SIG-M5 (cell line): ENCODE data around the gene PATL2.
A peak's percentile ranks its signal among the peaks of the same experiment; 100 is the strongest.
"Not testable (repeated sequence)": the region's sequence is repeated elsewhere in the genome, so short reads cannot be mapped to it uniquely, and the experiment has no call there.

Source experiments
- DNase-seq: peaks from one replicate; lab custom pipeline; 2025; lab: John Stamatoyannopoulos, UW

PATL2 gene

DNA sequence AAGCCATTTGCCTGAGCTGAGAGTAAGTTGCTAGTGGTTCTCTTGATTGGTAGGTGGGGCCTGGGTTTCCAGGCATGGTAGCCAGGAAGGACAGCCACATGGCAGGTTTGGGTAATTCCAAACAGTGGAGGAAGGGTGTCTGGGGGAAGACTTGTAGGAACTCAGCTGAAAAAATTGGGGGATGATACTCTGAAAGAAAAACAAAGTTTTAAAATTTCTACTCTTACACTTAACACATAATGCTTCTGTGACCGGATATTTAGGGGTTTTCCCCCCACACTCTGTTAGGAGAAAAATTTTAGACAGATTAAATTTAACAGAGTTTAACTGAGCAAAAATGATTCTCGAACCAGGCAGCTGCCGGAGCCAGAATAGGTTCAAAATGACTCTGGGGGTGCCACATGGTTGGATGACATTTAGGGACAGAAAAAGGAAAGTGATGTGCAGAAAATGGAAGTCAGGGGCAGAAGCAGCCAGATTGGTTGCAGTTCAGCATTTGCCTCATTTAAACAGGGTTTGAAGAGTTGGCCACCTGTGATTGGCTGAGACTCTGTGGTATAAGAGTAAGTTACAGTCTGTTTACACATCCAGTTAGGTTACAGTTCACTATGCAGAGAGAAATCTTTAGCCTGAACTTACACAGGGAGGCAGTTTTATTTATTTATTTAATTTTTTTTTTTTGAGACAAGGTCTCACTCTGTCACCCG lies 8.3 kb upstream of the PATL2 start:
- no peak for DNase-seq

DNA sequence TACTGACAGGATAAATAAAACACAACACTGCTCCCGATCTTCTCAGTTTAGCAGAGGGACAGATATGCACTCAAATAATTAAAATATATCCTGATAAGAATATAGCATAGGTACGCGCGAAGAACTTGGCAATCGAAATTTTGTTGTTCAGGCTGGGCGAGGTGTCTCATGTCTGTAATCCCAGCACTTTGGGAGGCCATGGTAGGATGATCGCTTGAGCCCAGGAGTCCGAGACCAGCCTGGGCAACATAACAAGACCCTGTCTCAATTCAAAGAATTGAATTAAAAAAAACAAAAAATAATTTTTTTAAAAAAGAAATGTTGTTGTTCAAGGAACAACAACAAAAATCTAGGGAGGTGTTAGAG lies 7.8 kb upstream of the PATL2 start:
- DNase-seq, result no peak

DNA sequence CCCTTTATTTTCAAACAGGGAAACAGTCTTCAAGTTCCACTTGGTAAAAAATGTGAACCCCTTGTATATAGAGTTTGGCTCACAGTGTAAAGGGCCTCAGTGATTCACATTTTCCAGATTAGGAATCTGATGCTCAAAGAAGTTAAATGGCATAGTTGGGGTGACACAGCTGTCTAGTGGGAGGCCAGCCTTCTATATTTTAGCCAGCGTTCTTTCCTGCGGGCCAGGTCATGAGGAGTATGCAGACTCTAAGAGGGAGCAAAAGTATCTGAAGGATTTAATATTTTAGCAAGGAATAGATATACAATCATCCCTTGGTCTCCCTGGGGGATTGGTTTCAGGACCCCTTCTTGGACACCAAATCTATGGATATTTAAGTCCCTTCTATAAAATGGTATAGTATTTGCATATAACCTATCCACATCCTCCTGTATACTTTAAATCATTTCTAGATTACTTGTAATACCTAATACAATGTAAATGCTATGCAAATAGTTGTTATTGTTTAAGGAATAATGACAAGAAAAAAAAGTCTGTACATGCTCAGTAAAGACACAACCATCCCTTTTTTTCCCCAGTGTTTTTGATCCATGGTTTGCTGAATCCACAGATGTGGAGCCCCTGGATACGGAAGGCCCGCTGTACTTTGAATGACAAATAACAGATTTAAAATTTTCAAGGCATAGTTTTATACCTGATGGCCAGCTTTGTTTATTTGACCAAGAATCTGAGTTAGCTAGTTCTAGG lies 7.2 kb upstream of the PATL2 start:
- no peak for DNase-seq

DNA sequence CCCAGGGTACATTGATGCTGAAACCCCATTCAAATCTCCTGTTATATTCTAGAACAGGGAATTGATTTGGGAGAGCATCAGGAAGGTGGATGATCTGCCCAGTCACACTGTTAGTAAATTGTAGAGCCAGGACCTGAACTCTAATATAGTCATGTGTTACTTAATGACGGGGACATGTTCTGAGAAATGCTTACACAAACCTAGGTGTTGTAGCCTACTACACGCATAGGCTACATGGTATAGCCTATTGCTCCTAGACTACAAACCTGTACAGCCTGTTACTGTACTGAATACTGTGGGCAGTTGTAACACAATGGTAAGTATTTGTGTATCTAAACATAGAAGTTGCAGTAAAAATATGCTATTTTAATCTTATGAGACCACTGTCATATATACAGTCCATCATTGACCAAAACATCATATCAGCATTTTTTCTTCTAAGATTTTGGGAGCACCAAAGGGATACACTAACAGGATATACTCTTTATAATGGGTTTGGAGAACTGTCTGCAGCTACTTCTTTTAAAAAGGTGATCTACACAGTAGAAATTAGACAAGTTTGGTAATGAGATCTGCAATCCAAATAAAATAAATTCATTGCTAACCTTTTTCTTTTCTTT lies 6.0 kb upstream of the PATL2 start:
- DNase-seq, result no peak

DNA sequence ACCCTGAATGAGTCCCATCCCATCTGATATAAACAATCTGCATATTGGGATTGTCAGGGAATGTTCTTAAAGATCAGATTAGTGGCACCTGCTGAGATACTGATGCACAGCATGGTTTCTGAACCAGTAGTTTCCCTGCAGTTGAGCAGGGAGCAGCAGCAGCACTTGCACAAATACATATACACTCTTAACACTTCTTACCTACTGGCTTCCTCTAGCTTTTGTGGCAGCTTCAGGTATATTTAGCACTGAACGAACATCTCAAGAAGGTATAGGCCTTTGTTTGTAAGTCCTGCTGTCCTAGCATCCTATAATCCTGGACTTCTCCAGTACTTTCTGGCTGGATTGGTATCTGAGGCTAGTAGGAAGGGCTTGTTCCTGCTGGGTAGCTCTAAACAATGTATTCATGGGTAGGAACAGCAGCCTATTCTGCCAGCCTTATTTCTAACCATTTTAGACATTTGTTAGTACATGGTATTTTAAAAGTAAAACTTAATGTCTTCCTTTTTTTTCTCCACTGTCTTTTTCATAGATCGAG lies 4.7 kb upstream of the PATL2 start:
- DNase-seq, result no peak

DNA sequence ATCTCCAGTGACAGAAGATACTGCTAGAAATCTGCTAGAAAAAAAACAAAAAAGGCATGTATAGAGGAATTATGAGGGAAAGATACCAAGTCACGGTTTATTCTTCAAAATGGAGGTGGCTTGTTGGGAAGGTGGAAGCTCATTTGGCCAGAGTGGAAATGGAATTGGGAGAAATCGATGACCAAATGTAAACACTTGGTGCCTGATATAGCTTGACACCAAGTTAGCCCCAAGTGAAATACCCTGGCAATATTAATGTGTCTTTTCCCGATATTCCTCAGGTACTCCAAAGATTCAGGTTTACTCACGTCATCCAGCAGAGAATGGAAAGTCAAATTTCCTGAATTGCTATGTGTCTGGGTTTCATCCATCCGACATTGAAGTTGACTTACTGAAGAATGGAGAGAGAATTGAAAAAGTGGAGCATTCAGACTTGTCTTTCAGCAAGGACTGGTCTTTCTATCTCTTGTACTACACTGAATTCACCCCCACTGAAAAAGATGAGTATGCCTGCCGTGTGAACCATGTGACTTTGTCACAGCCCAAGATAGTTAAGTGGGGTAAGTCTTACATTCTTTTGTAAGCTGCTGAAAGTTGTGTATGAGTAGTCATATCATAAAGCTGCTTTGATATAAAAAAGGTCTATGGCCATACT lies 4.1 kb upstream of the PATL2 start:
- DNase-seq, result no peak

DNA sequence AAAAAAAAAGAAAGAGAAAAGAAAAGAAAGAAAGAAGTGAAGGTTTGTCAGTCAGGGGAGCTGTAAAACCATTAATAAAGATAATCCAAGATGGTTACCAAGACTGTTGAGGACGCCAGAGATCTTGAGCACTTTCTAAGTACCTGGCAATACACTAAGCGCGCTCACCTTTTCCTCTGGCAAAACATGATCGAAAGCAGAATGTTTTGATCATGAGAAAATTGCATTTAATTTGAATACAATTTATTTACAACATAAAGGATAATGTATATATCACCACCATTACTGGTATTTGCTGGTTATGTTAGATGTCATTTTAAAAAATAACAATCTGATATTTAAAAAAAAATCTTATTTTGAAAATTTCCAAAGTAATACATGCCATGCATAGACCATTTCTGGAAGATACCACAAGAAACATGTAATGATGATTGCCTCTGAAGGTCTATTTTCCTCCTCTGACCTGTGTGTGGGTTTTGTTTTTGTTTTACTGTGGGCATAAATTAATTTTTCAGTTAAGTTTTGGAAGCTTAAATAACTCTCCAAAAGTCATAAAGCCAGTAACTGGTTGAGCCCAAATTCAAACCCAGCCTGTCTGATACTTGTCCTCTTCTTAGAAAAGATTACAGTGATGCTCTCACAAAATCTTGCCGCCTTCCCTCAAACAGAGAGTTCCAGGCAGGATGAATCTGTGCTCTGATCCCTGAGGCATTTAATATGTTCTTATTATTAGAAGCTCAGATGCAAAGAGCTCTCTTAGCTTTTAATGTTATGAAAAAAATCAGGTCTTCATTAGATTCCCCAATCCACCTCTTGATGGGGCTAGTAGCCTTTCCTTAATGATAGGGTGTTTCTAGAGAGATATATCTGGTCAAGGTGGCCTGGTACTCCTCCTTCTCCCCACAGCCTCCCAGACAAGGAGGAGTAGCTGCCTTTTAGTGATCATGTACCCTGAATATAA lies 2.2 kb upstream of the PATL2 start:
- no peak for DNase-seq

DNA sequence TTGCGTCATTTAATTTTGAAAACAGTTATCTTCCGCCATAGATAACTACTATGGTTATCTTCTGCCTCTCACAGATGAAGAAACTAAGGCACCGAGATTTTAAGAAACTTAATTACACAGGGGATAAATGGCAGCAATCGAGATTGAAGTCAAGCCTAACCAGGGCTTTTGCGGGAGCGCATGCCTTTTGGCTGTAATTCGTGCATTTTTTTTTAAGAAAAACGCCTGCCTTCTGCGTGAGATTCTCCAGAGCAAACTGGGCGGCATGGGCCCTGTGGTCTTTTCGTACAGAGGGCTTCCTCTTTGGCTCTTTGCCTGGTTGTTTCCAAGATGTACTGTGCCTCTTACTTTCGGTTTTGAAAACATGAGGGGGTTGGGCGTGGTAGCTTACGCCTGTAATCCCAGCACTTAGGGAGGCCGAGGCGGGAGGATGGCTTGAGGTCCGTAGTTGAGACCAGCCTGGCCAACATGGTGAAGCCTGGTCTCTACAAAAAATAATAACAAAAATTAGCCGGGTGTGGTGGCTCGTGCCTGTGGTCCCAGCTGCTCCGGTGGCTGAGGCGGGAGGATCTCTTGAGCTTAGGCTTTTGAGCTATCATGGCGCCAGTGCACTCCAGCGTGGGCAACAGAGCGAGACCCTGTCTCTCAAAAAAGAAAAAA lies 1.4 kb upstream of the PATL2 start:
- DNase-seq, result peak; percentile 52

DNA sequence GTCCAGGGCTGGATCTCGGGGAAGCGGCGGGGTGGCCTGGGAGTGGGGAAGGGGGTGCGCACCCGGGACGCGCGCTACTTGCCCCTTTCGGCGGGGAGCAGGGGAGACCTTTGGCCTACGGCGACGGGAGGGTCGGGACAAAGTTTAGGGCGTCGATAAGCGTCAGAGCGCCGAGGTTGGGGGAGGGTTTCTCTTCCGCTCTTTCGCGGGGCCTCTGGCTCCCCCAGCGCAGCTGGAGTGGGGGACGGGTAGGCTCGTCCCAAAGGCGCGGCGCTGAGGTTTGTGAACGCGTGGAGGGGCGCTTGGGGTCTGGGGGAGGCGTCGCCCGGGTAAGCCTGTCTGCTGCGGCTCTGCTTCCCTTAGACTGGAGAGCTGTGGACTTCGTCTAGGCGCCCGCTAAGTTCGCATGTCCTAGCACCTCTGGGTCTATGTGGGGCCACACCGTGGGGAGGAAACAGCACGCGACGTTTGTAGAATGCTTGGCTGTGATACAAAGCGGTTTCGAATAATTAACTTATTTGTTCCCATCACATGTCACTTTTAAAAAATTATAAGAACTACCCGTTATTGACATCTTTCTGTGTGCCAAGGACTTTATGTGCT lies 721 bp upstream of the PATL2 start:
- no peak for DNase-seq

DNA sequence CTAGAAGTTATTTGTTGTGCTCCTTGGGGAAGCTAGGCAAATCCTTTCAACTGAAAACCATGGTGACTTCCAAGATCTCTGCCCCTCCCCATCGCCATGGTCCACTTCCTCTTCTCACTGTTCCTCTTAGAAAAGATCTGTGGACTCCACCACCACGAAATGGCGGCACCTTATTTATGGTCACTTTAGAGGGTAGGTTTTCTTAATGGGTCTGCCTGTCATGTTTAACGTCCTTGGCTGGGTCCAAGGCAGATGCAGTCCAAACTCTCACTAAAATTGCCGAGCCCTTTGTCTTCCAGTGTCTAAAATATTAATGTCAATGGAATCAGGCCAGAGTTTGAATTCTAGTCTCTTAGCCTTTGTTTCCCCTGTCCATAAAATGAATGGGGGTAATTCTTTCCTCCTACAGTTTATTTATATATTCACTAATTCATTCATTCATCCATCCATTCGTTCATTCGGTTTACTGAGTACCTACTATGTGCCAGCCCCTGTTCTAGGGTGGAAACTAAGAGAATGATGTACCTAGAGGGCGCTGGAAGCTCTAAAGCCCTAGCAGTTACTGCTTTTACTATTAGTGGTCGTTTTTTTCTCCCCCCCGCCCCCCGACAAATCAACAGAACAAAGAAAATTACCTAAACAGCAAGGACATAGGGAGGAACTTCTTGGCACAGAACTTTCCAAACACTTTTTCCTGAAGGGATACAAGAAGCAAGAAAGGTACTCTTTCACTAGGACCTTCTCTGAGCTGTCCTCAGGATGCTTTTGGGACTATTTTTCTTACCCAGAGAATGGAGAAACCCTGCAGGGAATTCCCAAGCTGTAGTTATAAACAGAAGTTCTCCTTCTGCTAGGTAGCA lies 657 bp downstream of the PATL2 start:
- DNase-seq, result peak; percentile 27

DNA sequence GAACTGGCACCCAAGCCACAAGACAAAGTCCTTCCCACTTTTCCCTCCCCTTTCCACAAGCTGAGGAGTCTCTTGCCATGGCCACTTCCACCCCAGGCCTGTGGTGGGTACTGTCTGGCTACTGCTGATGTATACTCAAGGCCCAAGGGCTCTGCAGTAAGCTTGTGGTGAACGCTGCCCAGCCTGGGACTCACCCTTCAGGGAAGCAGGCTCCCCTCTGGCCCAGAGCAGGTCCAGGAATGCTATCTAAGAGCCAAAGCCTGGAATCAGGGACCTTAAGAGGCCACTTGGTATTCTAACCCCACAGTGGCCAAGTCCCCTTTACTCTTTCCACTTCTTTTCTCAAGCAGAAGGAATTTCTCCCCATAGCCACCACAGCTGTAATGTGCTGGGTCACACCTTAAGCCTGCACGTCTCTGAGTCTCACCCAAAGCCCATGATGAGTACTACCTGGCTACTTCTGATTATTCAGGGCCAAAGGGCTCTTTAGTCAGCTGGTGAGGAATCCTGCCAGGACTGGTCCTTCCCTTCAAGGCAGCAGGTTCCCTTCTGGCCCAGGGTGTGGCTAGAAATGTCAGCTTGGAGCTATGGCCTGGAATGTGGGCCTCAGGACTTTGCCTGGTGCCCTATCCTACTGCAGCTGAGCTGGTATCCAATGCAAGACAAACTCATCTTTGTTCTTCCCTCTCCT lies 4.0 kb downstream of the PATL2 start:
- no peak for DNase-seq

DNA sequence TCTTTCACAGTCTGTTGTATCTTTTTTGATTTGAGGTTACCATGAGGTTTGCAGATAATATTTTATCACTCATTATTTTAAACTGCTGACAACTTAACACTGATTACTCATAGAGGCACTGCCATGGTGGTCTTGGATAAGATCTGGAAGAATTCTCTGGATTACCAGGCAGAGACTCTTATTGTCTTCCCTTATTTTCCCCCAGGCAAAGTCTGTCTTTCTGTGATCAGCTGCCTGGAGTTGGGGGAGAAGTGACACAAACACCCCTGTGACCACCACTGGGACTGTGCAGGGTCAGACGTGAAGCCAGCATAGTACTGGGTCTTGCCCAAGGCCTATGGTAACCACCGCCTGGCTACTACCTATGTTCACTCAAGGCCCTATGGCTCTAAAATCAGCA lies 4.7 kb downstream of the PATL2 start:
- no peak for DNase-seq

DNA sequence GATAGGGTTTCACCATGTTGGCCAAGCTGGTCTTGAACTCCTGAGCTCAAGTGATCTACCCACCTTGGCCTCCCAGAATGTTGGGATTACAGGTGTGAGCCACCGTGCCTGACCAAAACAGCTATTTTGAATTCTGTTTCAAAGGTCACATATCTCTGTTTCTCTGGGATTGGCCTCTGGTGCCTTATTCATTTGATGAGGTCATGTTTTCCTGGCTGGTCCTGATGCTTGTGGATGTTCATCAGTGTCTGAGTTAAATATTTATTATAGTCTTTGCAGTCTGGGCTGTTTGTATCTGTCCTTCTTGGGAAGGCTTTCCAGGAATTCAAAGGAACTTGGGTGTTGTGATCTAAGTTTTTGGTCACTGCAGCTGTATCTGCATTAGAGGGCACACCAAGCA lies 5.1 kb downstream of the PATL2 start:
- DNase-seq, result no peak

DNA sequence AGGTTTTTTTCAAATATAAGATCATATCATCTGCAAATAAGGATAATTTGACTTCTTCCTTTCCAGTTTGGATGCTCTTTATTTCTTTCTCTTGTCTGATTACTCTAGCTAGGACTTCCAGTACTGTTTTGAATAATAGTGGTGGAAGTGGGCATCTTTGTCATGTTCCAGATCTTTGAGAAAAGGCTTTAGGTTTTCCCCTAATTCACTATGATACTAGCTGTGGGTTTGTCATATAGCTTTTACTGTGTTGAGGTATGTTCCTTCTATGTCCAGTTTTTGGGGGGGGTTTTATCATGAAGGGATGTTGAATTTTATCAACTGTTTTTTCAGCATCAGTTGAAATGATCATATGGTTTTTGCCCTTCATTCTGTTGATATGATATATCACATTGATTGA lies 10.4 kb downstream of the PATL2 start:
- DNase-seq, result not testable (repeated sequence)

DNA sequence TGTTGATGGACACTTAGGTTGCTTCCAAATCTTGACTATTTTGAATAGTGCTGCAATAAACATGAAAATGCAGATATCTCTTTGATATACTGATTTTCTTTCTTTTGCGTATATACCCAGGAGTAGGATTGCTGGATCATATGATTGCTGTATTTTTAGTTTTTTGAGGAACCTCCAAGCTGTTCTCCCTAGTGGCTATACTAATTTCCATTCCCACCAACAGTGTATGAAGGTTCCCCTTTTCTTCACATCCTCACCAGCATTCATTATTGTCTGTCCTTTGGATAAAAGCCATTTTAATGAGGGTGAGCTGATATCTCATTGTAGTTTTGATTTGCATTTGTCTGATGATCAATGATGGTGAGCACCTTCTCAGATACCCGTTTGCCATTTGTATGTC lies 12.5 kb downstream of the PATL2 start:
- DNase-seq, result no peak

DNA sequence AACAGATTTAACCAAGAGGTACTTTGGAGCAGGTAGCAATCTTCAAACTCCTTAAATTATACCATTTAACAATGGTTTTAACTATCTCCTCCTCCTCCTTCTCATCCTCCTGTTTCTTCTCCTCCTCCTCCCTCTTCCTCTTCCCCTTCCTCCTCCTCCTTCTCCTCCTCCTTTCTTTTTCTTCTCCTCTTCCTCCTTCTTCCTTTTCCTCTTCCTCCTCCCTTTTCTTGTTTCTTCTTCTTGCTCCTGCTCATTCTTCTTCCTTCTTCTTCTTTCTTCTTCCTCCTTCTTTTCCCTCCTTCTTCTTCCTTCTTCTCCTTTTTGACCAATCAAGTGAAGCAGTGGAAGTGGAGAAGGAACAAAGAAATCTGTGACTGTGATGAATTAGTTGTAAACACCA lies 14.1 kb downstream of the PATL2 start:
- DNase-seq, result no peak

DNA sequence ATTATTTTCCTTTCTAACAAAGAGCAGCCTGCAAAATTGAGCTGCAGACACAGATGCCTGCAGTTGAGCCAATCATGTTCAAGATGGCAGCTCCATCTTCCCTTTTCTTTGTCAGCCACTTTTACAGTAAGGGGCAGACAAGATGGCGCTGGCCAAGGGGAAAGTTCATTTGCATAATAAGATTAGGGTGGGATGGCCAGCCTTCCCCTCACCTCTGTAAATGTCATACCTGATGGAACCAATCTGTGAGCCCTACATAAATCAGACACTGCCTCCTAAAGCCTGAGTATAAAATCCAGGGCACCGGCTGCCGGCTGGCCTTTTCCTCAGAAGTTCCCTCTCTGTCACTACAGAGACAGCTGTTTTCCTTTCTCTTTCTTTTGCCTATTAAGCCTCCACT lies 15.8 kb downstream of the PATL2 start:
- DNase-seq, result no peak

DNA sequence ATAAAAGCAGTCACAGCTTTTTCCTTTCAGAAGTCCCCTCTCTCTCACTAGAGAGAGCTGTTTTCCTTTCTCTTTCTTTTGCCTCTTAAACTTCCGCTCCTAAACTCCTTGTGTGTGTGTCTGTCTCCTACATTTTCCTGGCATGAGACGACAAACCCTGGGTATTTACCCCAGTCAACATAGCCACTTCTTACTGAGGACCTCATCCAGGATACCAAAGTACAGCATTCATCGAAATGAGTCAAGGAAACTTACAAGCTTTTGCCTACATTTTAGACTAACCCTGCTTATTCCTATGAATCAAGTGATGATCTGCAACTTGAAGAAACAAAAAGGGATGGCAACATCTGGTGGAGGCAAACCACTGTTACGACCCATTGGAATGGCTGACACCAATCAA lies 16.7 kb downstream of the PATL2 start:
- DNase-seq, result no peak

DNA sequence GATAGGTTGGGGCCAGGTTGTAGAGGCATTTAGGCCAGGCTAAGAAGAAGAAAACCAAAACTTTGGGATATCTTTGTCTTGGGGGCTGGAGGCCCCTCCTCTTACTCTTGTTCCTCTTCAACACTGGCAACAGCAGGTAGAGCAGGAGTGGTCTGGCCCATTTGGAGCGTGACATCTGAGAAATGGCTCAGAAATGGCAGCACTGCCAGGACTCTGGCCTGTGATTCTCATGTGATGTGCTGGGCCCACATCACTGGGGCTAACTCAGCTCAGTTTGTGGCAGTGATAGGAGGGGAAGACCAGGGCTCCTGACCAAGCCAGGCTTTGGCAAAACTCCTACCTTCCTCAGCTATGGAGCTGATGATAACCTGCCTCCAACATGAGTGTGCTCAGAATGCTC lies 18.5 kb downstream of the PATL2 start:
- DNase-seq, result no peak
